Measurements from ENCODE around the gene TMPRSS9. TPM values are rescaled to one million over a fixed set of nuclear protein-coding genes. Genes with fewer than 3 reads are reported as not detected.

TMPRSS9 gene
- total RNA-seq, 1 experiment from 2014 or later = not detected

DNA sequence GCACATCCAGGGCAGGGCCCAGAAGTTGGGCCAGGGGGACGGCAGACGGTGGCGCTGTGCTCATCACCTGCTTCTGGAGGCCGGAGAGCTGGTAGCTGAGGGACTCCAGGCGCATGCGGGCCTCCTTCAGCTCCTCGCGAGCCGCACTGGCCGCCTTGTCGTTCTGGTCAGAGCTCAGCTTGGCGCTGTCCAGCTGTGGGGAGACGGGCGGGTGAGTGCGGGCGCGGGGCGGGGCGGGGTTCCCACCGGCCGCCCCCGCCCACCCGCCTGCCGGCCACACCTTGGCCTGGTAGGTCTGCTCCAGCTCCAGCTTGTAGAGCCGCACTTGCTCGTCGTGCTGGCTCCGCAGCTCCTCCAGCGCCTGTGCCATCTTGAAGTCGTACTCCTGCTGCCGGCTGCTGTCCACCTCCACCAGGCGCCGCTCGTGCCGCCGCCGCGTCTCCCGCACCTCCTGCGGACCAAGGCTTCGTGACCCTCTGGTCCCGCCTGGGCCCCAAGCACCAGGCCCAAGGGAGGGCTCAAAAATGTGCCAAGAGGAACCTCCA lies 74.7 kb downstream of the TMPRSS9 start:
- H3K9me3 ChIP-seq (ENCODE audit: low read length) = no peaks in the 10 kb centered on the region
- ATAC-seq = no peak
- CTCF ChIA-PET = no interaction called here
- peaks cover 6% of the 10 kb centered on the region; the same call in 1 of the 2 replicates for H3K79me2 ChIP-seq (ENCODE audit: low read length)
- peaks cover 14% of the 10 kb centered on the region; the same call in 1 of the 2 replicates for H3K36me3 ChIP-seq (ENCODE audit: low read depth, low read length)
- H3K4me2 ChIP-seq (ENCODE audit: low read length) = no peak overlapping the region
- H3K27me3 ChIP-seq (ENCODE audit: low read length) = no peaks in the 10 kb centered on the region
- POLR2A ChIA-PET (ENCODE audit: unreplicated experiment) = no interaction called here
- DNase-seq = no peak
- H3K9ac ChIP-seq (ENCODE audit: low read length) = no peak overlapping the region
- no TSS peak for BruUV-seq (replicated peaks)
- no peaks in the 10 kb centered on the region for H3K9me2 ChIP-seq (replicated peaks; ENCODE audit: low read length)
- no peaks in the 10 kb centered on the region for H3F3A ChIP-seq (ENCODE audit: low read length, unreplicated experiment)
- no peak overlapping the region for H3K4me3 ChIP-seq (ENCODE audit: low read length)
- H3K4me1 ChIP-seq (ENCODE audit: insufficient read depth, low read length) = no peaks in the 10 kb centered on the region
- no peak for TF ChIP-seq EZH2phosphoT487 (IDR thresholded peaks at IDR 0.05; ENCODE audit: borderline replicate concordance, low read length)
- TF ChIP-seq EZH2 (IDR thresholded peaks at IDR 0.05; ENCODE audit: low read length, unreplicated experiment) = no peak
- TF ChIP-seq, protein P1, sequence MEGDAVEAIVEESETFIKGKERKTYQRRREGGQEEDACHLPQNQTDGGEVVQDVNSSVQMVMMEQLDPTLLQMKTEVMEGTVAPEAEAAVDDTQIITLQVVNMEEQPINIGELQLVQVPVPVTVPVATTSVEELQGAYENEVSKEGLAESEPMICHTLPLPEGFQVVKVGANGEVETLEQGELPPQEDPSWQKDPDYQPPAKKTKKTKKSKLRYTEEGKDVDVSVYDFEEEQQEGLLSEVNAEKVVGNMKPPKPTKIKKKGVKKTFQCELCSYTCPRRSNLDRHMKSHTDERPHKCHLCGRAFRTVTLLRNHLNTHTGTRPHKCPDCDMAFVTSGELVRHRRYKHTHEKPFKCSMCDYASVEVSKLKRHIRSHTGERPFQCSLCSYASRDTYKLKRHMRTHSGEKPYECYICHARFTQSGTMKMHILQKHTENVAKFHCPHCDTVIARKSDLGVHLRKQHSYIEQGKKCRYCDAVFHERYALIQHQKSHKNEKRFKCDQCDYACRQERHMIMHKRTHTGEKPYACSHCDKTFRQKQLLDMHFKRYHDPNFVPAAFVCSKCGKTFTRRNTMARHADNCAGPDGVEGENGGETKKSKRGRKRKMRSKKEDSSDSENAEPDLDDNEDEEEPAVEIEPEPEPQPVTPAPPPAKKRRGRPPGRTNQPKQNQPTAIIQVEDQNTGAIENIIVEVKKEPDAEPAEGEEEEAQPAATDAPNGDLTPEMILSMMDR (conservative IDR thresholded peaks at IDR 0.05; ENCODE audit: low read depth, low read length) = no peak
- no peaks in the 10 kb centered on the region for H4K20me1 ChIP-seq (ENCODE audit: low read length)
- intact Hi-C loops (cut with micrococcal nuclease) = no loop called here
- no peak overlapping the region for H2AFZ ChIP-seq (ENCODE audit: low read length)
- H3K27ac ChIP-seq (ENCODE audit: low read length) = no peak overlapping the region

DNA sequence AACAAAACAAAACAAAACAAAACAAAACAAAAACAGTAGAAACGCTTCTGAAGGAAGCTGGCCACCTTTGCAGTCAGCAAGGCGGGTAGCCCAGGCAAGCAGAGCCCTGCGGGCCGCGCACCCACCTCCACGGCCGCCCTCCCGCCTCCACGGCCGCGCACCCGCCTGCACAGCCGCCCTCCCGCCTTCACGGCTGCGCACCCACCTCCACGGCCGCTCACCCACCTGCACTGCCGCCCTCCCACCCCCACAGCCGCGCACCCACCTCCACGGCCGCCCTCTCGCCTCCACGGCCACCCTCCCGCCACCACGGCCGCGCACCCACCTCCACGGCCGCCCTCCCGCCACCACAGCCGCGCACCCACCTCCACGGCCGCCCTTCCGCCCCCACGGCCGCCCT lies 76.3 kb downstream of the TMPRSS9 start:
- Histone ChIP-seq H3F3A (ENCODE audit: low read length, unreplicated experiment) (no peaks in the 10 kb centered on the region), H3K79me2 (ENCODE audit: low read length) (peaks cover 17% of the 10 kb centered on the region)
- POLR2A ChIA-PET (ENCODE audit: unreplicated experiment) = no interaction called here

DNA sequence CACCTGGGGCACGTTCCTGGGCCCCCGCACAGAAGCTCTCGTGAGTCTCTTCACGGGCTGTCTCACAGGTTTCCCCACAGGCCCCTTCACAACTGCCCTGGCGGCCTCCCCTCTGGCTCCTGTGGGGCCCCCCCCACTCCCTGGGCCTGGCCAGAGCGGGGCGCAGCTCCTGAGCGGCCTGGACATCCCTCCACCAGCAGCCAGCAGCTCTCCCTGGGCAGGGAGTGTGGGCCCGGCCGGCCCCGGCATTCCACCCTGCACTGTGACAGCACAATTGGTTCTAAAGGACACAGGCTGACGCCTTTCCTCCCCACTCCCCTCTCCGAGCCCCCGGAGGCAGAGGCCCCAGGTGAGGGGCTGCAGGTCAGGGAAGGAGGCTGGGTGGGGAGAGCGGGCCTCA lies 76.9 kb downstream of the TMPRSS9 start:
- Histone ChIP-seq H2AFZ (ENCODE audit: low read length) (no peak overlapping the region), H3K36me3 (ENCODE audit: low read depth, low read length) (peaks cover 10% of the 10 kb centered on the region; the same call in 1 of the 2 replicates), H3K9ac (ENCODE audit: low read length) (no peak overlapping the region), H3K4me3 (ENCODE audit: low read length) (no peak overlapping the region), H4K20me1 (ENCODE audit: low read length) (no peaks in the 10 kb centered on the region), H3K27me3 (ENCODE audit: low read length) (no peaks in the 10 kb centered on the region), H3F3A (ENCODE audit: low read length, unreplicated experiment) (no peaks in the 10 kb centered on the region), H3K79me2 (ENCODE audit: low read length) (peaks cover 22% of the 10 kb centered on the region), H3K4me2 (ENCODE audit: low read length) (no peak overlapping the region), H3K27ac (ENCODE audit: low read length) (no peak overlapping the region), H3K4me1 (ENCODE audit: insufficient read depth, low read length) (no peaks in the 10 kb centered on the region), H3K9me3 (ENCODE audit: low read length) (no peaks in the 10 kb centered on the region), H3K9me2 (replicated peaks; ENCODE audit: low read length) (no peaks in the 10 kb centered on the region)
- ChIA-PET POLR2A (ENCODE audit: unreplicated experiment) (no interaction called here), CTCF (no interaction called here)
- DNase-seq (no peak), ATAC-seq (no peak)
- TF ChIP-seq EZH2phosphoT487 (IDR thresholded peaks at IDR 0.05; ENCODE audit: borderline replicate concordance, low read length) (no peak), EZH2 (IDR thresholded peaks at IDR 0.05; ENCODE audit: low read length, unreplicated experiment) (no peak)
- TF ChIP-seq, protein P1 (conservative IDR thresholded peaks at IDR 0.05; ENCODE audit: low read depth, low read length) = no peak
- intact Hi-C loops (cut with micrococcal nuclease) = no loop called here
- no TSS peak for BruUV-seq (replicated peaks)

More for the DNA sequence above, 76.3 kb downstream of the TMPRSS9 start:
- H3K4me1 ChIP-seq (ENCODE audit: insufficient read depth, low read length) = no peaks in the 10 kb centered on the region
- TF ChIP-seq, protein P1 (conservative IDR thresholded peaks at IDR 0.05; ENCODE audit: low read depth, low read length) = no peak
- no peak for TF ChIP-seq EZH2phosphoT487 (IDR thresholded peaks at IDR 0.05; ENCODE audit: borderline replicate concordance, low read length)
- TF ChIP-seq EZH2 (IDR thresholded peaks at IDR 0.05; ENCODE audit: low read length, unreplicated experiment) = no peak
- no peaks in the 10 kb centered on the region for H3K9me3 ChIP-seq (ENCODE audit: low read length)
- H3K9me2 ChIP-seq (replicated peaks; ENCODE audit: low read length) = no peaks in the 10 kb centered on the region
- intact Hi-C loops (cut with micrococcal nuclease) = no loop called here
- H3K36me3 ChIP-seq (ENCODE audit: low read depth, low read length) = peaks cover 10% of the 10 kb centered on the region; the same call in 1 of the 2 replicates
- no peaks in the 10 kb centered on the region for H3K27me3 ChIP-seq (ENCODE audit: low read length)
- H3K4me3 ChIP-seq (ENCODE audit: low read length) = no peak overlapping the region
- no peaks in the 10 kb centered on the region for H4K20me1 ChIP-seq (ENCODE audit: low read length)
- no peak for DNase-seq
- no TSS peak for BruUV-seq (replicated peaks)
- CTCF ChIA-PET = no interaction called here
- H3K9ac ChIP-seq (ENCODE audit: low read length) = no peak overlapping the region
- no peak for ATAC-seq
- H3K4me2 ChIP-seq (ENCODE audit: low read length) = no peak overlapping the region
- no peak overlapping the region for H3K27ac ChIP-seq (ENCODE audit: low read length)
- H2AFZ ChIP-seq (ENCODE audit: low read length) = no peak overlapping the region

Measured in PC-3 (cell line).